NCI-H82 (cell line): ENCODE measurements around the gene SSBP4.
A peak's percentile ranks its signal among the peaks of the same experiment; 100 is the strongest.

ENCODE experiments used
- DNase-seq: peaks from one replicate; lab custom pipeline; 2025; lab: John Stamatoyannopoulos, UW

Gene SSBP4

GRCh38 chr19:18433015-18433691 lies 14.0 kb downstream of the SSBP4 start:
- DNase-seq = no peak

- no peak for DNase-seq
These were observed 14.7 kb downstream of the SSBP4 start for GRCh38 chr19:18433735-18434398.

DNA sequence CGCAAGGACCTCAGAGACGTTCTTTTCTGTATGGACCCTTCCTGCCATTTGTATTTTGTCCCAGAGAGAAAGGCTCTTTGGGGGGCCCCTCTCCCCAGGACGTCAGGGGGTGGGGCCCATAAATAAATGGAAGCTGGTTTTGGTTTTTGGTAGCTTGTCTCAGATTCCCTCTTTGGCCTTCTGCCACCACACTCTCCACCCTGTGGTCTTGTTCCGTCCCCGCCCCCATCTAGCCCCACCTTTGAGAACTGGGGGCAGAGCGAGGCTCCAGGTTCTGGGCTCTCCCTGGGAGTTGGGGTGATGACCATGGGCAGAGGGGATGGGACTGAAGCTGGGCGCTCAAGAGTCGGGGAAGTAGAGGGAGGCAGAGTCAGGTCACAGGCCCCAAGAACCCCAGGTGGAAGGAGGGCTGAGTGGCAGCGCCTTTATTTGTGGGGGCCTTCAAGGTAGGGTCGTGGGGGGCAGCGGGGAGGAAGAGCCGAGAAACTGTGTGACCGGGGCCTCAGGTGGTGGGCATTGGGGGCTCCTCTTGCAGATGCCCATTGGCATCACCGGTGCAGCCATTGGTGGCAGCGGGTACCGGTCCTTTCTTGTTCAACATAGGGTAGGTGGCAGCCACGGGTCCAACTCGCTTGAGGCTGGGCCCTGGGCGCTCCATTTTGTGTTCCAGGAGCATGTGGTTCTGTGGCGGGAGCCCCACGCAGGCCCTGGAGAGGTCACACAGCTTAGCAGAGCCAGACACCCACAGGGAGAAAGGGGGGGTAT lies 15.4 kb downstream of the SSBP4 start:
- DNase-seq = no peak

DNA sequence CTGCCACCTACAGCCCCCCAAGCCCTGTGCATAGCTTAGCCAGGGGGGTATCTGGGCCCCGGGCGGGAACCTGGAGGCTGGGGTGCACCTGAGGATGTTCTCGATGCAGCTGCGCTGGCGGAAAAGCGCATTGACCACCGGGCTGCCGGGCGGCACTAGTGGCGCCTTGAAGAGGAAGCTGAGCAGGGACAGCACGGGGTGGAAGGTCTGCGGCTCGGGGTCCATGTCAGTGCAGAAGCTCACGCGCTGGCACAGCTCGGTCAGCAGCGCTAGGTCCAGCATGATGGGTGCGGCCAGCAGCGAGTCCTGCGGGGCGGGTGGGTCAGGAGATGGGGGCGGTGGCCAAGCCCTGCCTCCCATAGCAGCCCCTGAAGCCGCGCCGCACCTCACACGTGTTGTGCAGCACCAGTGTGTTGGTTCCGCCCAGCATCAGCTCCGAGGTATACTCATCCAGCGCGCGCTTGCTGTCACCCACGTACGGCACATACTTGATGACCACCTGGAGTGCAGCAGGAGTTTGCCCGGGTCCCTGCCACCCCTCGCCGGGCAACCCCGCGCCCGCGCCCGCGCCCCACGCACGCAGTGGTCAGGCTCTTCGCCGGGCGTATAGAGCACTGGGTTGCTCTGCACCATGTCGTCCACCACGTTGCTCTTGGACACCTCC lies 16.1 kb downstream of the SSBP4 start:
- no peak for DNase-seq

DNA sequence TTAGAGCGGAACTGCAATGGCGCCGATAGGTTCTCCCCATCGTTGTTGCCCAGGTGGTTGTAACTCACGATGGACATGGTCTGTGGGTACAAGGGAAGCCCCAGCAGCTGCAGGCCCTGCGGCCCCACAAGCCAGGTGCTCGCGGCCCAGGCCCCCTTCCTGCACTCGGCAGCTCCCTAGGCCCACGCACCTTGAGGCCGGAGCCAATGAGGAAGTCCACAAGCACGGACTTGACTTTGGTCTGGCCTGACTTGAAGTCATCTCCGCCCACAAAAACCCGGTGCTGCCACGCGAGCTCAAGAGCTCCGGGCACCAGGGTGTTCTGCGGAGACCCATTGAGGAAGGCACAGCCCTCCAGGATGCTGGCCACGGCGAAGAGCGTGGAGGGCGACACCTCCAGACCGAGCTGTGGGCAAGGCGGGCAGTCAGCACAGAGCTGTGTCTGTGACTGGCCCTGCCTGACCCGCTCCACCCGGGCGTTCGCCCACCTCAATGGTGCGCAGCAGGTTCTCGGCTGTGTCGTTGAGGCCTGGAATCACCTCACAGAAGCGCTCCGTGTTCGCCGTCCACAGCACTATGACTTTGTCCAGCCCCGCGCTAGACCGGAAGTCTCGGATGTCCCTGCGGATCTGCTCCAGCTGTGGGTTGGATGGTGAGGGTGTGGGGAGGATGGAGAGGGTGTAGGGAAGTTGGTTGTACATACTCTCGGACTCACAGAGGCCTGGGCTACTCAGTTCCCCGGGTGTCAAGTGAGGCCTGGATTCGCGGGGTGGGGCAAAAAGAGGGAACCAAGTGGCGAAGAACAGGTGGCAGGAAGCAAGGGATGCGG lies 16.9 kb downstream of the SSBP4 start:
- DNase-seq = no peak

DNA sequence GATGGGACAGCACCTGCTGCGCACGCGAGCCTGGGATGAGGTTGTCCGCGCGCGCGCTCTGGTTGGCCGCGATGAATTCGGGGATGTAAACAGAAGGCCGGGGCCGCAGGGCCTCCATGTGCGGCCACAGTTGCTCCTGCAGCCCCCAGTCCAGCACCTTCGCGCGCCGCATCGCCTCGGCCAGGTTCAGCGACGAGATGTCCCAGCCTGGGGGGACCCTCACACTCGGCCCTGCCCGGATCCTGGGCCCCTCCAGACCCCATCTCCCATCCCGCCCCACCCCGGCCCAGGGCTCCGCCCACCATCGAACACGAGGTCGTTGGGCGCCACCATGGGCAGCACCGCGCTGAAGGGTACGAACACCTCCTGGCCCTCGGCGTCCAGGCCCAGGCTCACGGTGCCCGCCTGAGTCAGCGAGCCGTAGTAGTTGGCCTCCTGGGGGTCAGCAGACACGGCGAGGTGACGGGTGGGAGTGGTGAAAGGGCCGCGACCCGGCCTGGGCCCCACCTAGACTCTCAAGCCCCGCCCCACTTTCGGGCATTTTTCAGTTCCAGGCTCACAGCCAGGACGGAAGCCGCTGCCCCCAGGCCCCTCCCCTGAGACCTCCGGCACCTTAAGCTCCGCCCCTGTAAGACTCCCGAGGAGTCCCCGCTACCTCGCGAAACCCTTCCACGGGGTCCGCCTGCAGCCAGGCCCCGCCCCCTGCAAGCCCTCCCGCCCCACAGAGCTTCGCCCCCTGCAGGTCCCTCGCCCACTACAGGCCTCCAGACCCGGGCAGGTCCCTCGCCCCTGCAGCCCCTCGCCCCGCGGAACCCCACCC lies 17.7 kb downstream of the SSBP4 start:
- DNase-seq = peak; percentile 99

GRCh38 chr19:18437491-18438330 lies 18.5 kb downstream of the SSBP4 start, which contains the start of gene ISYNA1:
ISYNA1 (minus strand) TSS chr19:18438133; CDS start chr19:18437979, 154 bp downstream.
- DNase-seq = peak; percentile 92

- no peak for DNase-seq
These were observed 19.3 kb downstream of the SSBP4 start for GRCh38 chr19:18438331-18439024.

GRCh38 chr19:18439025-18439909 lies 20.1 kb downstream of the SSBP4 start:
- DNase-seq = peak; percentile 97

GRCh38 chr19:18439910-18440237 lies 20.7 kb downstream of the SSBP4 start:
- no peak for DNase-seq

GRCh38 chr19:18440415-18440877 lies 21.2 kb downstream of the SSBP4 start:
- peak; percentile 86 for DNase-seq

GRCh38 chr19:18440936-18441803 lies 22.0 kb downstream of the SSBP4 start:
- no peak for DNase-seq

DNA sequence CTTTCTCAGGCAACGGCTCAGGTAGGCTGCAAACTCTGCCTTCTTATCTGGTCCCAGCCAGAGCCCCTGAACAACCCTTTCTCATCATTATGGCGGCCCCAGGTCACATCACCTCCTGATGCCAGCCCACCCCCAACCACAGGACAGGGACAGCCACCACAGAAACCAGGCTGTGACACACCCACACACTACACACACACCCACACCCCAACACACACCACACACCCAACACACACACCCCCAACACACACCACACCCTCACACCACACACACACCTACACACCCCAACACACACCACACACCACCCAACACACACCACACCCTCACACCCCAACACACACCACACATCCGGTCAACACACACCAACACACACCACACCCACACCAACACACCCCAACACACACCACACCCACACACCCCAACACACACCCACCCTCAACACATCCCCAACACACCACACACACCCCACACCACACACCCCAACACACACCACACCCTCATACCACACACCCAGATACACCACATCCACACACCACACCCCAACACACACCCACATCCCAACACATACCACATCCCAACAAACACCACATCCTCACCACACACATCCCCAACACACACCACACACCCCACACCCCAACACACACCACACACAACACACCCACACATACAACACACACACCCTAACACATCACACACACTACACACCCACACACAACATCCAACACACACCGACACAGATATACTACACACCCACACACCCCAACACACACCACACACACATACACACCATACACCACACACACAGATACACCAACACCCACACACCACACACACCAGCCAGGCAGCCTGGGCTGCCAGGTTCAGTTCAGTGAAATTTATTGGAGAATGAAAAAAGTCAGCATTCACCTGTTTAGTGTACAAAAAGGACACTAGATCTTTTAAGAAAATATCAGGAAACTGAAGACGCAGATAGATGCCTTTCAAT lies 22.9 kb downstream of the SSBP4 start:
- no peak for DNase-seq

DNA sequence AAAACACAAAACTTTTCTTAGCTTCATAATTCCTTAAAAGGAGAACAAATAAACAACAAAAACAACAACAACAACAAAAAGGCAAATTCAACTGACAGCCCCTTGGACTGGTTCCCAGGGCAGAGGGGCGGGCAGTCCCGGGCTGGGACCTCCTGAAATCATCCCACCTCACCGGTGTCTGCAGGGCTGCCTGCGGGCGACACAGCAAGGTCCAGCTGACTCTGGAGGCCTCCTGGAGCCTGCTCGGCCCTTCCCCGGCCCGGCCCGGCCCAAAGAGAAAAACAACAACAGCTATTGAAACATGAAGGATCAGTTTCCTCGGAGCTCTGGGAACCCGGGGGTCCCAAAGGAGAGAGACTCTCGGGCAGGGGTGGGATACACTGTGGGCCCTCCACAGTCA lies 23.7 kb downstream of the SSBP4 start:
- no peak for DNase-seq

- no peak for DNase-seq
These were observed 24.2 kb downstream of the SSBP4 start for GRCh38 chr19:18443406-18443805.

- no peak for DNase-seq
These were observed 24.6 kb downstream of the SSBP4 start for GRCh38 chr19:18443831-18444230.
